Muscle layer of duodenum (tissue), 2 donors: ENCODE results near the gene PPP6R2.

Source experiments
- H3K27ac ChIP-seq: one replicate; pipeline ENCODE4 v1.7.0; 2013; ENCODE audit warnings: mild to moderate bottlenecking, low read length
- H3K27me3 ChIP-seq: one replicate; pipeline ENCODE4 v1.7.0; 2013; ENCODE audit warnings: low read depth, mild to moderate bottlenecking, control low read depth, low read length
- H3K36me3 ChIP-seq, 2 donors: one replicate each; pipeline ENCODE4 v1.7.0; 2013; ENCODE audit warnings: low read length in 2 of 2, control low read depth in 1 of 2, mild to moderate bottlenecking in 1 of 2; ENCODE audit not compliant: insufficient read depth in 2 of 2, control insufficient read depth in 1 of 2
- H3K4me1 ChIP-seq, 2 donors: one replicate each; pipeline ENCODE4 v1.7.0; 2013; ENCODE audit warnings: low read length in 2 of 2, mild to moderate bottlenecking in 2 of 2, control low read depth in 1 of 2, moderate library complexity in 1 of 2; ENCODE audit not compliant: insufficient read depth in 2 of 2, control insufficient read depth in 1 of 2
- H3K4me3 ChIP-seq, 2 donors: one replicate each; pipeline ENCODE4 v1.7.0; 2013; ENCODE audit warnings: low read length in 2 of 2, low read depth in 1 of 2, mild to moderate bottlenecking in 1 of 2
- H3K9me3 ChIP-seq, 2 donors: one replicate each; pipeline ENCODE4 v1.7.0; 2013; ENCODE audit warnings: low read length in 2 of 2, control low read depth in 1 of 2, mild to moderate bottlenecking in 1 of 2; ENCODE audit not compliant: control insufficient read depth in 1 of 2
- donor health status: healthy.

Gene PPP6R2

DNA sequence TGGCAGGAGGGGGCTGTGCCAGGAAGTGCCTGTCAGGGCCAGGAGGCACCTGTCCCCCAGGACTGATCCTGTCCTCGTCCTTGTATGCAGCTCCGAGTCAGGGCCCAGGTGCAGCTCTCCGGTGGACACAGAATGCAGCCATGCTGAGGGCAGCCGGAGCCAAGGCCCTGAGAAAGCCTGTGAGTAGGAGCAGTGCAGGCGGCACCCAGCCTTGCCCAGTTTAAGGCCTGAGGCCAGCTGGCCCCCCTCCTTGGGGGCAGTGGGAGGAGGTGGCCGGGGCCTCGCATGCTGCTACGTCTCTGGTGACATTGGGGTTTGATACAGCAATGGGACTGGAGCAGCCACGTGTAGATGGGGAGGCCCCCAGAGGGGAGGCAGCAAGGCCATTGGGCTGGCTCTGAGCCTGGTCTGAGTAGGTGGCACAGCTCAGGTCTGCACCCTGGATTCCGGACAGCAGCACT is 96.8 kb downstream of the PPP6R2 start:
- Histone ChIP-seq H3K4me3 (no peak overlapping the region), H3K9me3 (no peaks in the 10 kb centered on the region), H3K27me3 (no peaks in the 10 kb centered on the region), H3K36me3 (peaks cover 10 to 73% of the 10 kb centered on the region in 2 donors), H3K4me1 (peaks cover 0 to 11% of the 10 kb centered on the region in 2 donors), H3K27ac (no peak overlapping the region)

DNA sequence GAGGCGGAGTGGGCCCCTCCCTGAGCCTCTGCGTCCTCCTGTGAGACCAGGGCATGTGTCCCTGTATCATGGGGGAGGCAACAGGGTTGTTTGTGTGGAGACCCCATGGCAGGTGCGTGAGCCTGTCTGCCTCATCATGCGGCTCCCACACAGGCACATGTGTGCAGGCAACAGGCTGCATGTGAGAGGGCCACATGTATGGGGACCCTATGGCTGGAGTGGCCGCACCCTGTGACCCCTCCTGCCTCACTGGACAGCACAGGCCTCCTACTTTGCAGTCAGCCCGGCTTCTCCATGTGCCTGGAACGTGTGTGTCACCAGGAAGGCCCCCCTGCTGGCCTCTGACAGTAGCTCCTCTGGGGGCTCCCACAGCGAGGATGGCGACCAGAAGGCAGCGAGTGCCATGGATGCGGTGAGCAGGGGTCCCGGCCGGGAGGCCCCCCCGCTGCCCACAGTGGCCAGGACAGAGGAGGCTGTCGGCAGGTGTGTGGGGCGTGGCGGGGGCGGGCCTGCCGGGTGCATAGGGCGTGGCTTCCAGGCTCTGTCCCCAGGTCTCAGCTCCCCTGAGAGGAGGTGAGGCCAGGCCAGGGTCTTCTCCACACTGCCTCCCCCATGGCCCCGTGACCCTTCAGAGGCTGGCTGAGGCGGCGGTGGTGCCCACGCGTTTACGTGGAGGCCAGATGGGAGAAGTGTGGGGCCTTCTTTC is 97.6 kb downstream of the PPP6R2 start:
- H3K4me1 ChIP-seq = peaks cover 0 to 13% of the 10 kb centered on the region in 2 donors
- peaks cover 4 to 65% of the 10 kb centered on the region in 2 donors for H3K36me3 ChIP-seq
- H3K4me3 ChIP-seq = no peak overlapping the region
- no peaks in the 10 kb centered on the region for H3K9me3 ChIP-seq
- H3K27ac ChIP-seq = no peak overlapping the region
- H3K27me3 ChIP-seq = no peaks in the 10 kb centered on the region

DNA sequence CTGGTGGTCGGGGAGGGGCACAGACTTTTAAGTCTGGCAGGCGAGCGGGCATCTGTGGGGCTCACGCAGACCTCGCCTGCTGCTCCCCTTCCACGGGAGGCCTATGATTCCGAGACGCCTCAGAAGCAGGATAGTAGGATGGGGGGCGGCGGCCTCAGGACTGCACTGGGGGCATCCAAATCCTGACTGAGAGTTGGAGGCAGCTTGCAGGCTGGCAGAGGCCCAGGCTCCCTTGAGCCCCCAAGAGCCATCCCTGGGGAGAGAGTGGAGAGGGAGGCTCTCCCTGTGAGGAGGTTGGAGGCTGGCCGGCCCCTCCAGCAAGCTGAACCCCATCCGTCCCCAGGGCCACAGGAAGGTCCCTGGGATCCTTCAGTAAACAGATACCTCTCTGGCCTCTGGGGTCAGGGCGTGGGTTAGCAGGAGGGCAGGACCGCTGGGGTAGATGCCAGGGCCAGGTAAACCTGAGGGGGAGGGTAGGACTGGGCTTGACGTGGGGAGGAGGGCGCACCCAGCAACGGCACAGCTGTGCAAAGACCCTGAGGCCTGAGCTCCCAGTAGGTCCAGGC is 98.4 kb downstream of the PPP6R2 start:
- no peak overlapping the region for H3K27ac ChIP-seq
- H3K9me3 ChIP-seq = no peaks in the 10 kb centered on the region
- H3K4me3 ChIP-seq = no peak overlapping the region
- no peaks in the 10 kb centered on the region for H3K27me3 ChIP-seq
- H3K4me1 ChIP-seq = peaks cover 0 to 13% of the 10 kb centered on the region in 2 donors
- H3K36me3 ChIP-seq = peaks cover 0 to 65% of the 10 kb centered on the region in 2 donors

DNA sequence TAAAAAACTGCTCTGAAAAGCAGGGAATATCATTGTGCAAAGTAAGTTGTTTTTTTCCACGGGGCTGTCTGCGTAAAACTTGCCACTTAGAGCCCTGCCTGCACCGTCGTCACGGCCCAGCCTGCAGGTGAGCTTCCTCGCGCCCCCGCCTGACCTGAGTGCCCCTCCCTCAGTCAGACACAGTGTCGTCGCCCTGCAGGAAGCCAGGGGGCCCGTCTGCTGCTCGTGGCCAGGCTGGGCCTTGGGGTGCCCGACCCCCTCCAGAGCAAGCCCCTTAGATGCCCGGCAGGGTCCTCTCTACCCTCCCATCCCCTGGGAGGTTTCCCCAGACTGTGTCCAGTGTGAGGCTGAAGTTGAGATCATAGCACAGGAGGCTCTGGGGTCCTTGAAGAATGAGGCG is 100.1 kb downstream of the PPP6R2 start:
- Histone ChIP-seq H3K4me1 (peaks cover 0 to 13% of the 10 kb centered on the region in 2 donors), H3K4me3 (no peak overlapping the region), H3K27me3 (no peaks in the 10 kb centered on the region), H3K36me3 (peaks cover 3 to 65% of the 10 kb centered on the region in 2 donors), H3K9me3 (no peaks in the 10 kb centered on the region), H3K27ac (no peak overlapping the region)

DNA sequence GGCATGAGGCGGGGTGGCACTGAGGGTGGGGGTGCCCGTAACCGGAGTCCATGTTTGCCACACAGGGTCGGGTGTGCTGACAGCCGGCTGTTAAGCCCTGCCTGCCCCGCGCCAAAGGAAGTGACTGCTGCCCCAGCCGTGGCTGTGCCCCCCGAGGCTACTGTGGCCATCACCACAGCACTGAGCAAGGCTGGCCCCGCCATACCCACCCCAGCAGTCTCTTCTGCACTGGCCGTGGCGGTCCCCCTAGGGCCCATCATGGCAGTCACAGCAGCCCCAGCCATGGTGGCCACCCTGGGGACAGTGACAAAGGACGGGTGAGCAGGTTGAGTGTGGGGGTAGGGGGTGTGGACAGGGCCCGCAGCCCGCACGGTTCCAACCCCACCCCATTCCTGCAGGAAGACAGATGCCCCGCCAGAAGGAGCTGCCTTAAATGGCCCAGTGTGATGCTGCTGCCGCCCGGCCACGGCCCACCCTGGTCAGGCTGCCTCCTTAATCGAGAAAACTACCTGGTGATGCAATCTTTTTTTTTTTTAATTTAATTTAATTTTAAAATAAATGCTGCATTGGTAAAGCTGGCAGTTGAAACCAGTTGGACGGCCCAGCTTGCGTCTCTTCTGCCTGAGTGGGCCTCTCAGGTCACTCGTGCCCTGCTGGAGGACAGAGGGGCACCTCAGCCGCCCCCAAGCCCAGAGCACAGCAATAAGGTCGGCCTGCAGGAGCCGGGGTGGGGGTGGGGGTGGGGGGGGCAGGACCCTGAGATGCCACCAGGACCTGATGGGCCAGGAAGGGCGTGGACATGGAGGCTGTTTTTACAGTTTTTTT is 100.9 kb downstream of the PPP6R2 start:
- Histone ChIP-seq H3K36me3 (peaks cover 3 to 65% of the 10 kb centered on the region in 2 donors), H3K27me3 (no peaks in the 10 kb centered on the region), H3K4me3 (no peak overlapping the region), H3K4me1 (peaks cover 0 to 13% of the 10 kb centered on the region in 2 donors), H3K9me3 (no peaks in the 10 kb centered on the region), H3K27ac (no peak overlapping the region)

- Histone ChIP-seq H3K27ac (no peak overlapping the region), H3K4me1 (peaks cover 0 to 13% of the 10 kb centered on the region in 2 donors), H3K27me3 (no peaks in the 10 kb centered on the region), H3K4me3 (no peak overlapping the region), H3K36me3 (peaks cover 3 to 65% of the 10 kb centered on the region in 2 donors), H3K9me3 (no peaks in the 10 kb centered on the region)
Observed at GRCh38 chr22:50444663-50445062, 101.5 kb downstream of the PPP6R2 start.

DNA sequence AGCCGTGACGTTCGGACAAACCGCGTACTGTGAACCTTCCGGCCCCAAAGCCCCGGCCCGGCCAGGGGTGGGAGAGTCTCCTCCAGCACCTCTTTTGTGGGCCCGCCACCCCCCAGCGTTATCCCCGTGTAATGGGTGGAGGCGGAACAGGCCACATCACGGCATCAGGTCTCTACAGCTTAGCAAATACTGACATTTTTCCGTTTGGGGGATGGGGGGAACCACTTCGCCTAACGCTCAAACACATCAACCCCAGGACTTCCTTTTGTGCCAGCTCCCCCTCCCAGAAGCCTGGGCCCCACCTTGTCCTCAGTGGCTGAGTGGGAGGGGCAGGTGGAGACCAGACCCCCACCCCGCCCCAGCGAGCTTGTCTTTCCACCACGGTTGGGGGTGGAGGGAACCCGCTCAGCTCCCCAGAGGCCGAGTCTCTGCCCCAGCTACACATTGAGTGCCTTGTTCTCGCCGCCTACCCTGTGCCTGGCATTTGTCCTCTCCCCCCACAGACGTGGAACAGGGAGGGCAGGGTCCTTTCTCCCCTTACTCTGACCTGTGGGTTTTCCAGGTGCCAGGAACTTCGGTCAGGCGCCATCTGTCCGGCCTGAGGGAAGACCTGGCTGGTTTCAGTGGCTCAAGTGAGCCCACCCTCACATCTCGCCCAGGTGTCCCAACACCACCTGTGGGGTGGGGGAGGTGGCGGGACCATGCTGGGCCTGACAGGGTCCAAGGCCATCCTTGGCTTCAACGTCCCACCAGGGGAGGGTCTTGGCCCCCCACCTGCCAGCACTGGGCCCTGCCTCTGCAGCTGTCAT is 102.1 kb downstream of the PPP6R2 start:
- H3K27me3 ChIP-seq = no peaks in the 10 kb centered on the region
- peaks cover 0 to 13% of the 10 kb centered on the region in 2 donors for H3K4me1 ChIP-seq
- H3K36me3 ChIP-seq = peaks cover 3 to 65% of the 10 kb centered on the region in 2 donors
- H3K27ac ChIP-seq = no peak overlapping the region
- no peaks in the 10 kb centered on the region for H3K9me3 ChIP-seq
- H3K4me3 ChIP-seq = no peak overlapping the region

GRCh38 chr22:50445880-50446707 is 103.0 kb downstream of the PPP6R2 start:
- Histone ChIP-seq H3K36me3 (peaks cover 7 to 62% of the 10 kb centered on the region in 2 donors), H3K27ac (no peak overlapping the region), H3K4me1 (peaks cover 0 to 13% of the 10 kb centered on the region in 2 donors), H3K27me3 (no peaks in the 10 kb centered on the region), H3K9me3 (no peaks in the 10 kb centered on the region), H3K4me3 (no peak overlapping the region)

GRCh38 chr22:50446708-50447575 is 103.8 kb downstream of the PPP6R2 start:
- no peak overlapping the region for H3K27ac ChIP-seq

More at GRCh38 chr22:50446708-50447575, 103.8 kb downstream of the PPP6R2 start:
- H3K4me1 ChIP-seq = peaks cover 0 to 13% of the 10 kb centered on the region in 2 donors
- no peaks in the 10 kb centered on the region for H3K9me3 ChIP-seq
- no peaks in the 10 kb centered on the region for H3K27me3 ChIP-seq
- H3K4me3 ChIP-seq = no peak overlapping the region
- peaks cover 7 to 58% of the 10 kb centered on the region in 2 donors for H3K36me3 ChIP-seq
